Measurements from ENCODE around the gene GNAS.

- TF ChIP-seq, protein P1, sequence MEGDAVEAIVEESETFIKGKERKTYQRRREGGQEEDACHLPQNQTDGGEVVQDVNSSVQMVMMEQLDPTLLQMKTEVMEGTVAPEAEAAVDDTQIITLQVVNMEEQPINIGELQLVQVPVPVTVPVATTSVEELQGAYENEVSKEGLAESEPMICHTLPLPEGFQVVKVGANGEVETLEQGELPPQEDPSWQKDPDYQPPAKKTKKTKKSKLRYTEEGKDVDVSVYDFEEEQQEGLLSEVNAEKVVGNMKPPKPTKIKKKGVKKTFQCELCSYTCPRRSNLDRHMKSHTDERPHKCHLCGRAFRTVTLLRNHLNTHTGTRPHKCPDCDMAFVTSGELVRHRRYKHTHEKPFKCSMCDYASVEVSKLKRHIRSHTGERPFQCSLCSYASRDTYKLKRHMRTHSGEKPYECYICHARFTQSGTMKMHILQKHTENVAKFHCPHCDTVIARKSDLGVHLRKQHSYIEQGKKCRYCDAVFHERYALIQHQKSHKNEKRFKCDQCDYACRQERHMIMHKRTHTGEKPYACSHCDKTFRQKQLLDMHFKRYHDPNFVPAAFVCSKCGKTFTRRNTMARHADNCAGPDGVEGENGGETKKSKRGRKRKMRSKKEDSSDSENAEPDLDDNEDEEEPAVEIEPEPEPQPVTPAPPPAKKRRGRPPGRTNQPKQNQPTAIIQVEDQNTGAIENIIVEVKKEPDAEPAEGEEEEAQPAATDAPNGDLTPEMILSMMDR (conservative IDR thresholded peaks at IDR 0.05) = no peak
- no peak for TF ChIP-seq ZFX (IDR thresholded peaks at IDR 0.05)
These were observed 70.7 kb downstream of the GNAS start for GRCh38 chr20:58923117-58923712.

Data from C4-2B (cell line).